Measurements from ENCODE around the gene C12orf43. TPM values are rescaled to one million over a fixed set of nuclear protein-coding genes. Genes with fewer than 3 reads are reported as not detected.

The C12orf43 gene
- total RNA-seq, 1 donor from 2014 or later: 16.5 TPM

DNA sequence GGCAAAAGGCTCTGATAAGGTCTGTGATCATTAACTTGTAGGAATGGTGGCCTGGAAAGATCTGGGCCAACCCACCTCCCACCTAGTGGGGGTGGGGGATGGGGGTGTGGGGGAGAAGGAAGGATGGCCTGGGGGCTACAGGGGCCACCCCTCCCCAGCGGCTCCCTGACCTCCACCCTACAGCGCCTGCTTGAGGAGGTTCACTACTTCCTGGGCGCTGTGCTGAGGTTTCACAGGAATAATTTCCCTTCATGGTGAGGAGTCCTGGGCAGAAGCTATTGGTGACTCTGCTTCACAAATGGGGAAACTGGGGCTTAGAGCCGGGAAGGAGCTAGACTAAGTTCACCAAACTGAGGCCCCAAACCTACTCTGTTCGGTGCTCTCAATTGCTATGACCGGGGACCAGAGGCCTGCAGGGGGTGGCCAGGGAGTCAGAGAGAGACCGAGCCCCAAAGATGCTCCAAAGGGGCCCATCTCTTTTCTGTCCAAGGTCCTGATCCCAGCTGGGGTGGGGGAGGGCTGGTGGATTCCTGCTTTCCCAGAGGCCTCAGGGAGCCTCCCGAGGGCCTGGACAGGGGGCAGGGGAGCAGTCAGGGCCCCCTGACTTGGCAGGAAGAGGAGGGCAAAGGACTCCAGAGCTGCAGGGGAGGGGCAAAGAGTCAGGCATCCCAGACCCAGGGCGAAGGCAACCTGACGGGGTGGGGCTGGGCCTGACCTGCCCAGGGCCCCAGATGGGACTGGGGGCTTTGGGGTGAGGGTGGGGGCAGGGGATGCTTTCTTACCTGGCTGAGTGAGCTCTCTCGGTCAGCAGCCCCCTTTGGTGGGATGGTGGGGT is 36.2 kb downstream of the C12orf43 start:
- H3K36me3 ChIP-seq (ENCODE audit: control insufficient read depth, insufficient read depth, low read length): no peaks in the 10 kb centered on the region
- H3K27me3 ChIP-seq (ENCODE audit: control insufficient read depth, insufficient read depth, low read length): no peaks in the 10 kb centered on the region
- H3K4me3 ChIP-seq (ENCODE audit: low read depth, low read length): peak overlapping the region; percentile 16
- no peak for DNase-seq (ENCODE audit: low read depth)
- TF ChIP-seq, protein P1, sequence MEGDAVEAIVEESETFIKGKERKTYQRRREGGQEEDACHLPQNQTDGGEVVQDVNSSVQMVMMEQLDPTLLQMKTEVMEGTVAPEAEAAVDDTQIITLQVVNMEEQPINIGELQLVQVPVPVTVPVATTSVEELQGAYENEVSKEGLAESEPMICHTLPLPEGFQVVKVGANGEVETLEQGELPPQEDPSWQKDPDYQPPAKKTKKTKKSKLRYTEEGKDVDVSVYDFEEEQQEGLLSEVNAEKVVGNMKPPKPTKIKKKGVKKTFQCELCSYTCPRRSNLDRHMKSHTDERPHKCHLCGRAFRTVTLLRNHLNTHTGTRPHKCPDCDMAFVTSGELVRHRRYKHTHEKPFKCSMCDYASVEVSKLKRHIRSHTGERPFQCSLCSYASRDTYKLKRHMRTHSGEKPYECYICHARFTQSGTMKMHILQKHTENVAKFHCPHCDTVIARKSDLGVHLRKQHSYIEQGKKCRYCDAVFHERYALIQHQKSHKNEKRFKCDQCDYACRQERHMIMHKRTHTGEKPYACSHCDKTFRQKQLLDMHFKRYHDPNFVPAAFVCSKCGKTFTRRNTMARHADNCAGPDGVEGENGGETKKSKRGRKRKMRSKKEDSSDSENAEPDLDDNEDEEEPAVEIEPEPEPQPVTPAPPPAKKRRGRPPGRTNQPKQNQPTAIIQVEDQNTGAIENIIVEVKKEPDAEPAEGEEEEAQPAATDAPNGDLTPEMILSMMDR (IDR thresholded peaks at IDR 0.05; ENCODE audit: insufficient read depth, low read length, poor library complexity, severe bottlenecking): no peak

DNA sequence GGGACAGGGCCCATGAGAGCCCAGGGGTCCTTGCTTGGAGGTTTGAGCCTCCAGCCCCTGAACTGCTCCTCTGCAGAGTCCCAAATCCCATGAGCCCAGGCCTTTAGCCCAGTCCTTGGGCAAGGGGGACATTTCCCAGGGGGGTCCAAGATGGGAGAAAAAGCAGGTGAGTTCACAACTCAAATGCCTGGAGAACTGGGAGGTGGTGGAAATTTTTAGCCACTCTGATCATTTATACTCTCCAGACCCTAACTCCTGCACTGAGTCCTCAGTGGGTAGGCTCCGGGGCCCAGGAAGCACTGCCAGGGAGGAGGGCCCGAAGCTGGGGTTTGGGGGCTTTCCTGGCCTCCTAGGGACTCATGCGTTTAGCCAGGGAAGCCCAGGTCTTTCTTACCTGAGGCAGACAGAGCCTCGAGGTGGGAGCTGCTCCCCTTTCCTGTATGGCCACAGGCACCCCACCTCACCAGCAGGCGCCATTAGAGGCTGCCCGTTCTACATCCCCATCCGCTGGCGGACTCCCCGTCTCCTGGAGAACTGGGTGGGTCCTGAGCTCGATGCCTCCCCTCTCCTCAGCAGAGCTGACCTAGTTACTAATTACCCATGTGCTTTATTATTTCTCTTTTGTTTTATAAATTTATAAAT is 36.9 kb downstream of the C12orf43 start:
- DNase-seq (ENCODE audit: low read depth): no peak
- no peaks in the 10 kb centered on the region for H3K36me3 ChIP-seq (ENCODE audit: control insufficient read depth, insufficient read depth, low read length)
- peak overlapping the region; percentile 19 for H3K4me3 ChIP-seq (ENCODE audit: low read depth, low read length)
- TF ChIP-seq, protein P1 (IDR thresholded peaks at IDR 0.05; ENCODE audit: insufficient read depth, low read length, poor library complexity, severe bottlenecking): no peak
- H3K27me3 ChIP-seq (ENCODE audit: control insufficient read depth, insufficient read depth, low read length): no peaks in the 10 kb centered on the region

DNA sequence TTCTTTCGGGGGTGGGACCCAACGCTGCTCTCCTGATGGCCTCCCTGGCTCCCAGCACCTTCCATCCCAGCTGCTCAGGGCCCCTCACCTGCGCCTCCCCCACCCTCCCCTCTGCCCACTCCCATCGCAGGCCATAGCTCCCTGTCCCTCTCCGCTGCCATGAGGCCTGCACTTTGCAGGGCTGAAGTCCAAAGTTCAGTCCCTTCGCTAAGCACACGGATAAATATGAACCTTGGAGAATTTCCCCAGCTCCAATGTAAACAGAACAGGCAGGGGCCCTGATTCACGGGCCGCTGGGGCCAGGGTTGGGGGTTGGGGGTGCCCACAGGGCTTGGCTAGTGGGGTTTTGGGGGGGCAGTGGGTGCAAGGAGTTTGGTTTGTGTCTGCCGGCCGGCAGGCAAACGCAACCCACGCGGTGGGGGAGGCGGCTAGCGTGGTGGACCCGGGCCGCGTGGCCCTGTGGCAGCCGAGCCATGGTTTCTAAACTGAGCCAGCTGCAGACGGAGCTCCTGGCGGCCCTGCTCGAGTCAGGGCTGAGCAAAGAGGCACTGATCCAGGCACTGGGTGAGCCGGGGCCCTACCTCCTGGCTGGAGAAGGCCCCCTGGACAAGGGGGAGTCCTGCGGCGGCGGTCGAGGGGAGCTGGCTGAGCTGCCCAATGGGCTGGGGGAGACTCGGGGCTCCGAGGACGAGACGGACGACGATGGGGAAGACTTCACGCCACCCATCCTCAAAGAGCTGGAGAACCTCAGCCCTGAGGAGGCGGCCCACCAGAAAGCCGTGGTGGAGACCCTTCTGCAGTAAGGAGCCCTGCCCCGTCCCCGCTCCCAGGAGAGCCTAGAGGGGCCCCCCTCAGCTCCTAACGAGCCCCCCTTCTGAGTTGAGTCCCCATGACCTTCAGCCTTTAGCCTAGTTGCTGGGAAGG is 37.7 kb downstream of the C12orf43 start, which contains the start of gene HNF1A:
TSS of gene HNF1A (plus strand) at position 248 of the 924 bp plus-strand sequence. CDS start at position 474, 226 bp downstream.
- Histone ChIP-seq H3K27me3 (ENCODE audit: control insufficient read depth, insufficient read depth, low read length) (no peaks in the 10 kb centered on the region), H3K36me3 (ENCODE audit: control insufficient read depth, insufficient read depth, low read length) (no peaks in the 10 kb centered on the region), H3K4me3 (ENCODE audit: low read depth, low read length) (peak within 1 kb of the TSS; percentile 19)
- TF ChIP-seq, protein P1 (IDR thresholded peaks at IDR 0.05; ENCODE audit: insufficient read depth, low read length, poor library complexity, severe bottlenecking): no peak
- DNase-seq (ENCODE audit: low read depth): no peak

GRCh38 chr12:120977531-120978295 is 38.6 kb downstream of the C12orf43 start:
- H3K4me3 ChIP-seq (ENCODE audit: low read depth, low read length): no peak overlapping the region

More at GRCh38 chr12:120977531-120978295, 38.6 kb downstream of the C12orf43 start:
- TF ChIP-seq, protein P1 (IDR thresholded peaks at IDR 0.05; ENCODE audit: insufficient read depth, low read length, poor library complexity, severe bottlenecking): no peak
- Histone ChIP-seq H3K27me3 (ENCODE audit: control insufficient read depth, insufficient read depth, low read length) (no peaks in the 10 kb centered on the region), H3K36me3 (ENCODE audit: control insufficient read depth, insufficient read depth, low read length) (no peaks in the 10 kb centered on the region)
- no peak for DNase-seq (ENCODE audit: low read depth)
